Spleen (tissue), 11 donors: ENCODE data around the gene NRG3. TPM values are rescaled to one million over a fixed set of nuclear protein-coding genes. Genes with fewer than 3 reads are reported as not detected.

Experiments
- DNase-seq: peaks from one replicate; pipeline ENCODE4 v3.0.0-alpha.2; 2020
- H3K27ac ChIP-seq, 8 donors: fragments of 200-600 bp; sonication (generic) in 7 of 8; 1 replicate in 4 of 8; 2 replicates in 4 of 8; pipeline versions ENCODE4 v1.5.0 to v1.8.0; 2016 to 2021; ENCODE audit warnings: inconsistent platforms in 4 of 8, mild to moderate bottlenecking in 4 of 8, moderate library complexity in 1 of 8
- H3K27me3 ChIP-seq, 7 donors: fragments of 200-600 bp; sonication (generic) in 6 of 7; replicated peaks in 1 of 7; 1 replicate in 4 of 7; 2 replicates in 3 of 7; pipeline versions ENCODE4 v1.5.0 to v1.8.0; 2016 to 2021; ENCODE audit warnings: inconsistent platforms in 3 of 7, mild to moderate bottlenecking in 1 of 7
- H3K36me3 ChIP-seq, 6 donors: fragments of 200-600 bp; sonication (generic) in 5 of 6; 1 replicate in 4 of 6; 2 replicates in 2 of 6; pipeline versions ENCODE4 v1.5.0 to v1.8.0; 2016 to 2021; ENCODE audit warnings: inconsistent platforms in 2 of 6
- H3K4me1 ChIP-seq, 6 donors: fragments of 200-600 bp; sonication (generic) in 5 of 6; 1 replicate in 3 of 6; 2 replicates in 3 of 6; pipeline versions ENCODE4 v1.5.0 to v1.8.0; 2016 to 2021; ENCODE audit warnings: inconsistent platforms in 3 of 6
- H3K4me3 ChIP-seq, 8 donors: fragments of 200-600 bp; sonication (generic) in 7 of 8; 1 replicate in 4 of 8; 2 replicates in 4 of 8; pipeline versions ENCODE4 v1.5.0 to v1.8.0; 2016 to 2021; ENCODE audit warnings: inconsistent platforms in 4 of 8, mild to moderate bottlenecking in 4 of 8, moderate library complexity in 2 of 8
- H3K9me3 ChIP-seq, 8 donors: fragments of 200-600 bp; sonication (generic) in 7 of 8; 1 replicate in 4 of 8; 2 replicates in 4 of 8; pipeline versions ENCODE4 v1.5.0 to v1.8.0; 2016 to 2021; ENCODE audit warnings: inconsistent platforms in 4 of 8
- CTCF ChIP-seq, 11 experiments: fragments of 200-600 bp in 7 of 11; fragments of 450-650 bp in 4 of 11; sonication (generic) in 4 of 11; IDR thresholded peaks in 8 of 11; conservative IDR thresholded peaks in 3 of 11; 1 replicate in 7 of 11; 2 replicates in 4 of 11; pipeline versions ENCODE4 v1.4.0 to v1.8.0; 2016 to 2021; ENCODE audit warnings: antibody characterized with exemption in 11 of 11, inconsistent platforms in 4 of 11, mild to moderate bottlenecking in 1 of 11
- POLR2A ChIP-seq, 3 donors: fragments of 450-650 bp; IDR thresholded peaks; one replicate each; pipeline ENCODE4 v1.5.1; 2017; ENCODE audit warnings: antibody characterized with exemption in 3 of 3, mild to moderate bottlenecking in 1 of 3
- POLR2AphosphoS5 ChIP-seq, 3 donors: sonication (generic); formaldehyde crosslinking; IDR thresholded peaks; one replicate each; pipeline ENCODE4 v1.5.1; 2017; ENCODE audit warnings: antibody characterized with exemption in 3 of 3
- WGBS, 5 donors: extraction: QIAGEN DNeasy Blood & Tissue Kit in 3 of 5; methylation state at CpG; one replicate each; pipeline versions ENCODE4 v1.1.5 to v1.1.7; 2013 to 2018; 5-methylcytosine and 5-hydroxymethylcytosine counted together
- intact Hi-C: fragments of 100-400 bp; cut with DNase I; formaldehyde crosslinking; loops from one replicate; pipeline ENCODE4 v1.15.0; 2023; ENCODE audit warnings: low total_unique reads
- polyA plus RNA-seq, 3 donors: library from polyadenylated mRNA; stranded (reverse); fragments of 200-250 nt; gene quantifications; one replicate each; pipeline ENCODE4 v1.2.1, GENCODE V29; 2013
- total RNA-seq, 7 donors: library from RNA; depleted of rRNA in 3 of 7; stranded (reverse); fragments of >200 nt in 3 of 7; fragmentation: NEBNext Ultra II Directional in 4 of 7; extraction: Animal tissue kit (Norgen Biotek cat#: 25700) in 4 of 7; gene quantifications; one replicate each; pipeline versions ENCODE4 v1.1.0 to v1.2.1, GENCODE V29; 2016 to 2021
- donor health status: healthy with polysubstance abuse.
- donor health status: DM: no; HTN: no; CAD: no; lungs with moderate emphysema.
- donor health status: DM: no; HTN: no; CAD: no.
- donor health status: Bipolar disorder and iron deficiency.
- donor health status: healthy.
- donor health status: DM: no; HTN: no; CAD: no.
- donor health status: DM: yes; HTN: yes; CAD: no.

Gene NRG3
- total and polyA plus RNA-seq, 10 donors: 0.10 to 0.22 (median 0.21) TPM; not detected in 7

- H3K27ac ChIP-seq: no peak overlapping the region
- no peak overlapping the region for H3K4me3 ChIP-seq
- H3K9me3 ChIP-seq: peaks cover 0 to 5% (median 0%) of the 10 kb centered on the region in 8 donors
- no peaks in the 10 kb centered on the region for H3K36me3 ChIP-seq
- H3K4me1 ChIP-seq: no peaks in the 10 kb centered on the region
- no peaks in the 10 kb centered on the region for H3K27me3 ChIP-seq
- no peak for DNase-seq
- WGBS, 5 donors: 78 to 90% (median 81%) methylated on average over 2 of the region's 2 CpGs
- intact Hi-C loops: no loop called here
- no peak for TF ChIP-seq CTCF (IDR thresholded peaks at IDR 0.05 in 8 of 11, conservative IDR thresholded peaks at IDR 0.05 in 3 of 11)
- no peak for TF ChIP-seq POLR2A (IDR thresholded peaks at IDR 0.05)
Observed at GRCh38 chr10:82543631-82544030, 668.6 kb downstream of the NRG3 start.

GRCh38 chr10:82544377-82544776 lies 669.4 kb downstream of the NRG3 start:
- WGBS, 5 donors: 75 to 91% (median 77%) methylated on average over 1 of the region's 1 CpG
- no peaks in the 10 kb centered on the region for H3K36me3 ChIP-seq
- H3K27me3 ChIP-seq: no peaks in the 10 kb centered on the region
- TF ChIP-seq CTCF (IDR thresholded peaks at IDR 0.05 in 8 of 11, conservative IDR thresholded peaks at IDR 0.05 in 3 of 11) (no peak), POLR2AphosphoS5 (IDR thresholded peaks at IDR 0.05) (no peak), POLR2A (IDR thresholded peaks at IDR 0.05) (no peak)
- H3K4me3 ChIP-seq: no peak overlapping the region
- no peak overlapping the region for H3K27ac ChIP-seq
- intact Hi-C loops: no loop called here
- no peak for DNase-seq
- H3K9me3 ChIP-seq: peaks cover 0 to 5% (median 0%) of the 10 kb centered on the region in 8 donors
- no peaks in the 10 kb centered on the region for H3K4me1 ChIP-seq

- no peaks in the 10 kb centered on the region for H3K36me3 ChIP-seq
- H3K4me3 ChIP-seq: no peak overlapping the region
- no peaks in the 10 kb centered on the region for H3K4me1 ChIP-seq
- H3K27ac ChIP-seq: no peak overlapping the region
- no peaks in the 10 kb centered on the region for H3K9me3 ChIP-seq
- WGBS, 5 donors: 82 to 90% (median 88%) methylated on average over 3 of the region's 3 CpGs
- no peaks in the 10 kb centered on the region for H3K27me3 ChIP-seq
- TF ChIP-seq POLR2AphosphoS5 (IDR thresholded peaks at IDR 0.05) (no peak), CTCF (IDR thresholded peaks at IDR 0.05 in 8 of 11, conservative IDR thresholded peaks at IDR 0.05 in 3 of 11) (no peak)
- intact Hi-C loops: no loop called here
- DNase-seq: no peak
Observed at GRCh38 chr10:82551506-82551905, 676.5 kb downstream of the NRG3 start.

- TF ChIP-seq POLR2AphosphoS5 (IDR thresholded peaks at IDR 0.05) (no peak), CTCF (IDR thresholded peaks at IDR 0.05 in 8 of 11, conservative IDR thresholded peaks at IDR 0.05 in 3 of 11) (no peak), POLR2A (IDR thresholded peaks at IDR 0.05) (no peak)
- no peak overlapping the region for H3K4me3 ChIP-seq
- no peaks in the 10 kb centered on the region for H3K4me1 ChIP-seq
- H3K27me3 ChIP-seq: no peaks in the 10 kb centered on the region
- intact Hi-C loops: no loop called here
- 88 to 98% (median 90%) methylated on average over 1 of the region's 1 CpG for WGBS, 5 donors
- H3K27ac ChIP-seq: no peak overlapping the region
- no peak for DNase-seq
- no peaks in the 10 kb centered on the region for H3K36me3 ChIP-seq
- peaks cover 0 to 6% (median 0%) of the 10 kb centered on the region in 8 donors for H3K9me3 ChIP-seq
Observed at GRCh38 chr10:82552267-82552666, 677.3 kb downstream of the NRG3 start.
